HepG2 (cell line): ENCODE data around the gene ZMIZ2. TPM values are rescaled to one million over a fixed set of nuclear protein-coding genes. Genes with fewer than 3 reads are reported as not detected.

Experiments used
- CHCHD3 ChIP-seq: sonication (generic); formaldehyde crosslinking; IDR thresholded peaks from 2 replicates; pipeline ENCODE4 v1.8.0; 2022; ENCODE audit warnings: mild to moderate bottlenecking, missing genetic modification reagents, moderate library complexity
- HOXA3 ChIP-seq: sonication (generic); formaldehyde crosslinking; IDR thresholded peaks from 2 replicates; pipeline ENCODE4 v1.5.0; 2020; ENCODE audit warnings: missing genetic modification reagents
- HOXA7 ChIP-seq: sonication (generic); formaldehyde crosslinking; IDR thresholded peaks from 2 replicates; pipeline ENCODE4 v1.8.1; 2022; ENCODE audit warnings: mild to moderate bottlenecking, missing genetic modification reagents, moderate library complexity
- KDM1A ChIP-seq: IDR thresholded peaks from 2 replicates; pipeline ENCODE4 v1.6.1; 2016; ENCODE audit warnings: missing compliant biosample characterization
- KDM4B ChIP-seq: sonication (generic); formaldehyde crosslinking; IDR thresholded peaks from 2 replicates; pipeline ENCODE4 v1.4.0; 2020; ENCODE audit warnings: missing genetic modification reagents
- LBX2 ChIP-seq: sonication (generic); formaldehyde crosslinking; IDR thresholded peaks from 2 replicates; pipeline ENCODE4 v1.5.0; 2020; ENCODE audit warnings: missing genetic modification reagents, mild to moderate bottlenecking, borderline replicate concordance
- LRRFIP1 ChIP-seq: sonication (generic); formaldehyde crosslinking; conservative IDR thresholded peaks from 2 replicates; pipeline ENCODE4 v1.4.0; 2020; ENCODE audit warnings: missing genetic modification reagents
- MEIS1 ChIP-seq: sonication (generic); formaldehyde crosslinking; IDR thresholded peaks from 2 replicates; pipeline ENCODE4 v1.9.0; 2021; ENCODE audit warnings: mild to moderate bottlenecking, missing genetic modification reagents, moderate library complexity, borderline replicate concordance
- MXD4 ChIP-seq: IDR thresholded peaks from 2 replicates; pipeline ENCODE4 v1.6.1; 2016; ENCODE audit warnings: mild to moderate bottlenecking, missing biosample characterization, missing genetic modification reagents
- NCOA1 ChIP-seq: sonication (generic); formaldehyde crosslinking; IDR thresholded peaks from 2 replicates; pipeline ENCODE4 v1.9.0; 2021; ENCODE audit warnings: missing genetic modification reagents
- TBX2 ChIP-seq: sonication (generic); formaldehyde crosslinking; IDR thresholded peaks from 2 replicates; pipeline ENCODE4 v1.5.0; 2020; ENCODE audit warnings: missing genetic modification reagents, mild to moderate bottlenecking, borderline replicate concordance
- ZBTB34 ChIP-seq: sonication (generic); formaldehyde crosslinking; IDR thresholded peaks from 2 replicates; pipeline ENCODE4 v1.8.0; 2022; ENCODE audit warnings: mild to moderate bottlenecking, missing genetic modification reagents
- ZFAT ChIP-seq: sonication (generic); formaldehyde crosslinking; conservative IDR thresholded peaks from 2 replicates; pipeline ENCODE4 v1.8.1; 2023; ENCODE audit warnings: missing genetic modification reagents, inconsistent platforms
- ZFP62 ChIP-seq: sonication (generic); formaldehyde crosslinking; IDR thresholded peaks from 2 replicates; pipeline ENCODE4 v1.4.0; 2020; ENCODE audit warnings: missing genetic modification reagents
- ZFX ChIP-seq: sonication (generic); formaldehyde crosslinking; IDR thresholded peaks from 2 replicates; pipeline ENCODE4 v1.4.0; 2020; ENCODE audit warnings: mild to moderate bottlenecking, low read depth, missing genetic modification reagents, moderate library complexity
- ZMAT3 ChIP-seq: sonication (generic); formaldehyde crosslinking; conservative IDR thresholded peaks from 2 replicates; pipeline ENCODE4 v1.7.0; 2021; ENCODE audit warnings: missing genetic modification reagents
- ZMYM2 ChIP-seq: sonication (generic); formaldehyde crosslinking; IDR thresholded peaks from 2 replicates; pipeline ENCODE4 v1.8.0; 2022; ENCODE audit warnings: mild to moderate bottlenecking, missing genetic modification reagents
- ZNF143 ChIP-seq: sonication (generic); formaldehyde crosslinking; IDR thresholded peaks from 2 replicates; pipeline ENCODE4 v1.4.0; 2020; ENCODE audit warnings: missing genetic modification reagents
- ZNF276 ChIP-seq: sonication (generic); formaldehyde crosslinking; IDR thresholded peaks from 2 replicates; pipeline ENCODE4 v1.4.0; 2020; ENCODE audit warnings: mild to moderate bottlenecking, low read depth, missing genetic modification reagents
- ZNF282 ChIP-seq: fragments of 450-650 bp; IDR thresholded peaks from 2 replicates; pipeline ENCODE4 v1.6.1; 2018; ENCODE audit not compliant: partially characterized antibody
- ZNF441 ChIP-seq: sonication (generic); formaldehyde crosslinking; IDR thresholded peaks from 2 replicates; pipeline ENCODE4 v1.7.0; 2021; ENCODE audit warnings: missing genetic modification reagents, borderline replicate concordance
- ZNF660 ChIP-seq: sonication (generic); formaldehyde crosslinking; IDR thresholded peaks from 2 replicates; pipeline ENCODE4 v1.5.1; 2020; ENCODE audit warnings: mild to moderate bottlenecking, low read depth, missing genetic modification reagents, borderline replicate concordance
- ZSCAN25 ChIP-seq: sonication (generic); formaldehyde crosslinking; IDR thresholded peaks from 2 replicates; pipeline ENCODE4 v1.8.0; 2022; ENCODE audit warnings: mild to moderate bottlenecking, missing genetic modification reagents
- ZUFSP ChIP-seq: sonication (generic); formaldehyde crosslinking; IDR thresholded peaks from 2 replicates; pipeline ENCODE4 v1.9.0; 2021; ENCODE audit warnings: missing genetic modification reagents, mild to moderate bottlenecking, borderline replicate concordance
- polyA plus RNA-seq, 8 experiments: library from polyadenylated mRNA; depleted of rRNA in 3 of 8; stranded (reverse) in 7 of 8; unstranded in 1 of 8; fragments of >200 nt; fragmentation: Illumina TruSeq in 4 of 8; extraction: Trizol in 4 of 8; gene quantifications; 2 replicates each; pipeline versions ENCODE4 v1.2.1 to v1.2.3, GENCODE V29; 2011 to 2016; ENCODE audit warnings: low read depth in 4 of 8, missing spikeins in 1 of 8, mixed read lengths in 1 of 8; ENCODE audit not compliant: insufficient read depth in 1 of 8
- total RNA-seq, 5 experiments: library from RNA; depleted of rRNA; stranded (reverse); fragments of >200 nt; fragmentation: Illumina TruSeq; extraction: Trizol; gene quantifications; 2 replicates each; pipeline ENCODE4 v1.2.3, GENCODE V29; 2016; ENCODE audit warnings: low read depth in 1 of 5

Gene ZMIZ2
- total and polyA plus RNA-seq, 2 of the 13 experiments (the other 11 are each of a cell fraction or from before 2014, with no cell fraction given) = 4.9 to 7.9 TPM

GRCh38 chr7:44808914-44809393 lies 60.3 kb downstream of the ZMIZ2 start (continued):
- TF ChIP-seq ZMAT3 = no peak
- no peak for TF ChIP-seq ZNF276
- TF ChIP-seq ZNF143 (CRISPR knock-in tag) = no peak
- peak; percentile 26; the same call in 1 of the 2 replicates for TF ChIP-seq MEIS1 (CRISPR knock-in tag)
- no peak for TF ChIP-seq LBX2 (CRISPR knock-in tag)
- TF ChIP-seq MXD4 = no peak
- no peak for TF ChIP-seq LRRFIP1 (CRISPR knock-in tag)
- no peak for TF ChIP-seq ZNF660 (CRISPR knock-in tag)
- TF ChIP-seq ZNF441 = peak; percentile 68; the same call in 1 of the 2 replicates
- TF ChIP-seq ZFX (CRISPR knock-in tag) = peak; percentile 48; the same call in 1 of the 2 replicates
- TF ChIP-seq HOXA3 (CRISPR knock-in tag) = no peak
- TF ChIP-seq KDM4B (CRISPR knock-in tag) = no peak
- no peak for TF ChIP-seq ZNF282
- no peak for TF ChIP-seq ZFP62 (CRISPR knock-in tag)
- no peak for TF ChIP-seq ZBTB34 (CRISPR knock-in tag)
- peak; percentile 61; the same call in 1 of the 2 replicates for TF ChIP-seq TBX2 (CRISPR knock-in tag)
- no peak for TF ChIP-seq HOXA7
- no peak for TF ChIP-seq ZFAT (CRISPR knock-in tag)
- TF ChIP-seq NCOA1 (CRISPR knock-in tag) = no peak
- TF ChIP-seq ZSCAN25 (CRISPR knock-in tag) = peak; percentile 40; the same call in 1 of the 2 replicates
- no peak for TF ChIP-seq ZUFSP
- TF ChIP-seq ZMYM2 = peak; percentile 71
- TF ChIP-seq KDM1A = no peak
- no peak for TF ChIP-seq CHCHD3 (CRISPR knock-in tag)
